Esophagus muscularis mucosa (tissue), 4 donors: ENCODE data around the gene ZBTB44. TPM values are rescaled to one million over a fixed set of nuclear protein-coding genes. Genes with fewer than 3 reads are reported as not detected.

ENCODE experiments used
- DNase-seq: peaks from one replicate; pipeline ENCODE4 v3.0.0-alpha.2; 2017; ENCODE audit errors: extremely low spot score
- H3K27ac ChIP-seq, 4 donors: fragments of 200-600 bp; sonication (generic); replicated peaks in 1 of 4; 1 replicate in 3 of 4; 2 replicates in 1 of 4; pipeline ENCODE4 v1.5.1; 2016 to 2019; ENCODE audit warnings: mild to moderate bottlenecking in 1 of 4
- H3K27me3 ChIP-seq, 4 donors: fragments of 200-600 bp; sonication (generic); one replicate each; pipeline versions ENCODE4 v1.5.1 to v1.6.0; 2016 to 2019
- H3K36me3 ChIP-seq, 4 donors: fragments of 200-600 bp; sonication (generic); one replicate each; pipeline ENCODE4 v1.5.1; 2016 to 2019
- H3K4me1 ChIP-seq, 4 donors: fragments of 200-600 bp; sonication (generic); one replicate each; pipeline ENCODE4 v1.5.1; 2016 to 2019
- H3K4me3 ChIP-seq, 4 donors: fragments of 200-600 bp; sonication (generic); 1 replicate in 2 of 4; 2 replicates in 2 of 4; pipeline ENCODE4 v1.5.1; 2016 to 2019; ENCODE audit warnings: mild to moderate bottlenecking in 4 of 4, moderate library complexity in 1 of 4
- H3K9me3 ChIP-seq, 4 donors: fragments of 200-600 bp; sonication (generic); 1 replicate in 3 of 4; 2 replicates in 1 of 4; pipeline ENCODE4 v1.5.1; 2016 to 2019
- CTCF ChIP-seq, 3 experiments: fragments of 200-600 bp in 2 of 3; fragments of 450-650 bp in 1 of 3; sonication (generic) in 2 of 3; IDR thresholded peaks; one replicate each; pipeline ENCODE4 v1.5.1; 2017 to 2019; ENCODE audit warnings: antibody characterized with exemption in 3 of 3, mild to moderate bottlenecking in 2 of 3, moderate library complexity in 1 of 3
- EP300 ChIP-seq: sonication (generic); formaldehyde crosslinking; IDR thresholded peaks from one replicate; pipeline ENCODE4 v1.6.1; 2017; ENCODE audit warnings: antibody characterized with exemption
- POLR2A ChIP-seq: fragments of 450-650 bp; IDR thresholded peaks from one replicate; pipeline ENCODE4 v1.6.1; 2017; ENCODE audit warnings: antibody characterized with exemption, moderate library complexity, mild to moderate bottlenecking, low read depth
- POLR2AphosphoS5 ChIP-seq, 2 donors: sonication (generic); formaldehyde crosslinking; IDR thresholded peaks; one replicate each; pipeline ENCODE4 v1.6.1; 2017; ENCODE audit warnings: antibody characterized with exemption in 2 of 2
- WGBS: methylation state at CpG from one replicate; pipeline ENCODE4 v1.1.5; 2018; 5-methylcytosine and 5-hydroxymethylcytosine counted together
- intact Hi-C: fragments of 100-400 bp; cut with DNase I; formaldehyde crosslinking; loops from one replicate; pipeline ENCODE4 v1.15.1; 2023
- total RNA-seq, 4 donors: library from RNA; depleted of rRNA; stranded (reverse); fragments of >200 nt; gene quantifications; one replicate each; pipeline versions ENCODE4 v1.1.0 to v1.2.1, GENCODE V29; 2016

ZBTB44 gene
- total RNA-seq, 4 donors from 2014 or later, result 50.4 to 86.4 (median 65.3) TPM

GRCh38 chr11:130201026-130201425 lies 113.7 kb downstream of the ZBTB44 start:
- Histone ChIP-seq H3K4me1 (no peaks in the 10 kb centered on the region), H3K36me3 (no peaks in the 10 kb centered on the region), H3K27me3 (no peaks in the 10 kb centered on the region), H3K27ac (no peak overlapping the region), H3K4me3 (no peak overlapping the region), H3K9me3 (no peaks in the 10 kb centered on the region)
- no peak for DNase-seq
- intact Hi-C loops, result no loop called here
- WGBS, result 90% methylated on average over 6 of the region's 7 CpGs
- TF ChIP-seq POLR2A (no peak), CTCF (IDR thresholded peaks at IDR 0.05) (no peak), EP300 (no peak), POLR2AphosphoS5 (IDR thresholded peaks at IDR 0.05) (no peak)

- TF ChIP-seq CTCF (IDR thresholded peaks at IDR 0.05) (no peak), POLR2AphosphoS5 (IDR thresholded peaks at IDR 0.05) (no peak), POLR2A (no peak), EP300 (no peak)
- WGBS, result 85% methylated on average over 12 of the region's 12 CpGs
- Histone ChIP-seq H3K36me3 (no peaks in the 10 kb centered on the region), H3K4me3 (no peak overlapping the region), H3K9me3 (no peaks in the 10 kb centered on the region), H3K4me1 (no peaks in the 10 kb centered on the region), H3K27ac (no peak overlapping the region), H3K27me3 (no peaks in the 10 kb centered on the region)
- no peak for DNase-seq
- intact Hi-C loops, result no loop called here
These were observed 114.9 kb downstream of the ZBTB44 start for GRCh38 chr11:130199792-130200191.

GRCh38 chr11:130198964-130199363 lies 115.8 kb downstream of the ZBTB44 start:
- H3K4me3 ChIP-seq, result no peak overlapping the region
- H3K36me3 ChIP-seq, result no peaks in the 10 kb centered on the region
- intact Hi-C loops, result no loop called here
- TF ChIP-seq CTCF (IDR thresholded peaks at IDR 0.05) (no peak), POLR2AphosphoS5 (IDR thresholded peaks at IDR 0.05) (no peak), EP300 (no peak), POLR2A (no peak)
- no peaks in the 10 kb centered on the region for H3K9me3 ChIP-seq
- H3K27ac ChIP-seq, result no peak overlapping the region
- DNase-seq, result no peak
- no peaks in the 10 kb centered on the region for H3K27me3 ChIP-seq
- WGBS, result 91% methylated on average over 15 of the region's 15 CpGs
- H3K4me1 ChIP-seq, result no peaks in the 10 kb centered on the region

- Histone ChIP-seq H3K4me1 (no peaks in the 10 kb centered on the region), H3K27ac (no peak overlapping the region), H3K36me3 (no peaks in the 10 kb centered on the region), H3K27me3 (no peaks in the 10 kb centered on the region), H3K9me3 (no peaks in the 10 kb centered on the region), H3K4me3 (no peak overlapping the region)
- 69% methylated on average over 9 of the region's 22 CpGs for whole genome bisulfite sequencing
- intact Hi-C loops, result no loop called here
- DNase-seq, result no peak
- TF ChIP-seq POLR2AphosphoS5 (IDR thresholded peaks at IDR 0.05) (no peak), EP300 (no peak), POLR2A (no peak), CTCF (IDR thresholded peaks at IDR 0.05) (no peak)
These were observed 116.4 kb downstream of the ZBTB44 start for GRCh38 chr11:130198292-130198691.

GRCh38 chr11:130197386-130198035 lies 117.2 kb downstream of the ZBTB44 start:
- TF ChIP-seq CTCF (IDR thresholded peaks at IDR 0.05) (no peak), POLR2AphosphoS5 (IDR thresholded peaks at IDR 0.05) (no peak), POLR2A (no peak), EP300 (no peak)
- Histone ChIP-seq H3K27ac (no peak overlapping the region), H3K9me3 (no peaks in the 10 kb centered on the region), H3K27me3 (no peaks in the 10 kb centered on the region), H3K4me1 (no peaks in the 10 kb centered on the region), H3K36me3 (no peaks in the 10 kb centered on the region), H3K4me3 (no peak overlapping the region)
- no peak for DNase-seq
- intact Hi-C loops, result no loop called here
- 95% methylated on average over 6 of the region's 27 CpGs for WGBS
